Renal cortex interstitium (tissue), 11 donors: ENCODE measurements around the gene DNAJC22. TPM values are rescaled to one million over a fixed set of nuclear protein-coding genes. Genes with fewer than 3 reads are reported as not detected.
"Not testable (repeated sequence)": the region's sequence is repeated elsewhere in the genome, so short reads cannot be mapped to it uniquely, and the experiment has no call there.

ENCODE experiments used
- DNase-seq, 11 donors: peaks; one replicate each; pipeline ENCODE4 v3.0.0-alpha.2; 2013; ENCODE audit warnings: low read depth in 9 of 11, low spot score in 4 of 11; ENCODE audit errors: extremely low read depth in 1 of 11
- polyA plus RNA-seq, 3 donors: library from polyadenylated mRNA; unstranded; fragments of 120-200 nt; gene quantifications; one replicate each; pipeline ENCODE4 v1.2.1, GENCODE V29; 2013; ENCODE audit not compliant: insufficient read length in 3 of 3

Gene DNAJC22
- polyA plus RNA-seq, 3 donors = 18.4 to 26.7 (median 22.1) TPM

GRCh38 chr12:49328816-49329215 lies 17.9 kb upstream of the DNAJC22 start:
- no peak for DNase-seq

DNA sequence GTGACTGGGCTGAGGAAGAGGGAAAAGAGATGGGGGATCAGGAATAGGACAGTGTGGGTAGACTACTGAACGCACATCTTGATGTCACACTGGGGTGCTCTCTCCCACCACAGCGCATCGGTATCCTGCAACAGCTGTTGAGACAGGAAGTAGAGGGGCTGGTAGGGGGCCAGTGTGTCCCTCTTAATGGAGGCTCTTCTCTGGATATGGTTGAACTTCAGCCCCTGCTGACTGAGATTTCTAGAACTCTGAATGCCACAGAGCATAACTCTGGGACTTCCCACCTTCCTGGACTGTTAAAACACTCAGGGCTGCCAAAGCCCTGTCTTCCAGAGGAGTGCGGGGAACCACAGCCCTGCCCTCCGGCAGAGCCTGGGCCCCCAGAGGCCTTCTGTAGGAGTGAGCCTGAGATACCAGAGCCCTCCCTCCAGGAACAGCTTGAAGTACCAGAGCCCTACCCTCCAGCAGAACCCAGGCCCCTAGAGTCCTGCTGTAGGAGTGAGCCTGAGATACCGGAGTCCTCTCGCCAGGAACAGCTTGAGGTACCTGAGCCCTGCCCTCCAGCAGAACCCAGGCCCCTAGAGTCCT lies 16.6 kb upstream of the DNAJC22 start:
- DNase-seq = no peak

GRCh38 chr12:49330631-49331379 lies 15.9 kb upstream of the DNAJC22 start:
- no peak for DNase-seq

DNA sequence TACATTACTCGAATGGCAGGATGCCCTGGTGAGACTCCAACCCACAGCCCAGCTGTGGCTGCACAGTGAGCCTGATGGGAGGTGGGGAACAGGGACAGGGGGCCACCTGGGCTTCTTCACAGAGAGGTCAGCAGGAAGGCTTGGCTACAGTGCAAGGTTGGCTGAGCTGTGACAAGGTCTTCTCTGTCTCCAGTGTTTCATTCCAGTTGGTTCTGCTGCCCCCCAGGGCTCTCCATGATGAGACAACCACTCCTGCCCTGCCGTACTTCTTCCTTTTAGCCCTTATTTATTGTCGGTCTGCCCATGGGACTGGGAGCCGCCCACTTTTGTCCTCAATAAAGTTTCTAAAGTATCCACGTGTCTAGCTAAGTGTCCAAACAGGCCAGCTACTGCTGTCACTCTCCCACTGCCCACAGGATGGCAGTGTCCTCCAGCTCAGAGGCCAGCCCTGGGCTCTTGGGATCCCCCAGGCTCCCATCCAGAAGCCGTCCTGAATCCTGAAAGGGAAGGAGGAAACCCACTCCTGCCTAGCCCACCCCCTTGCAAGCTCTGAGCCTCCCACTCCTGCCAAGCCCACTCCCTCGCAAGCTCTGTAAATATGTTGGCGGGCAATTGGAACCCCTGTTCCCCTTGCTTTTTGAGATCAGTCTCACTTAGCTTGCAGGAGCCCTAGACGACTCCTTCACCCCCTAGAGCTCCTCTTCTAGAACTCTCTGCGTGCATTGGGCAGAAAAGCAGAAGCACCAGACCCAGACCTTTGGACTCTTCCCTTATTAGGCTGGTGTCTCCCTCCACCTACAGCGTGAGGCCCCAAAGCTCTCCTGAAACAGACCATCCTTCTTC lies 15.1 kb upstream of the DNAJC22 start:
- DNase-seq = peak in 3 of 11 donors; percentile 57 to 71 (median 64)

DNA sequence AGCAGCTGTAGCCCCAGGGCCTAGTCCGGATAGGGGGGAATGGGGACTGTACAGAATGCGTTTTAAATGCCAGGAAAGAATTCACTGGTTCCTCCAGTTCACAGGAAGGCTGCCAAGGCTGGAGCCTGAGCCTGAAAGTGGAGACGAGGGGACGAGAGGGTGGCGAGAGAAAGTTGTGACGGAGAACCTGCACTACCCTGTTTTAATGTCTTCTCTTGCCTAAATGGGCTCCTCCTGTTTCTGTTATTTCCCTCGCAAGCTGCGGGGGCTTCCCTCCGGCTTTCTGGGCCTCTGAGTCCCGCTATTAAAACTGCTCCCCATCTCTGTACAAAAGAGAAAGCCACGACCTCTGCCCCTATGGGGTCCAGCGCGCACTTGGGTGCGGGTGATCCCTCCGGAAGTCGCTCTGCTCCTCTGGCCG lies 14.2 kb upstream of the DNAJC22 start:
- no peak for DNase-seq

DNA sequence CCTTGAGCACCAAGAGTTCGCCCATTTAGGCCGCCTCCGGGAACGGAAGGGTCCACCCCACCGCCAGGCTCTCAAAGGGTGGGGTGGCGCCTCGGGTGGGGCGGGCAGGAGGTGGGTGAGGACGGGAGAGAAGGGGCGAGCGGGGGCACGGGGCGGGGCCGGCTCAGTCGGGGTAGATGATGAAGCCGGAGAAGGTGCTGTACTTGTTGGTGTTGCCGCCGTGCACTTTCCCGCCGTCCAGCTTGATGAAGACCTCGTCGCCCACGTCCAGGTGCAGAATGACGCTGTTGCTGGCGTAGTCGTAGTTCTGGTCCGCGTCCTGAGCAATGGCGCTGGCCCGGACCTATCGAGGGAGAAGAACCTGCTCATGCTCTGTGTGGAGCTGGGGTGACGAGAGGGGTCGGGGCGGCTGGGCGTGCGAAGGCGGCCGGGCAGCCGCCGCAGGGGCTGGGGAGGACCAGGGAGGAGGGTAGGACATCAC lies 13.8 kb upstream of the DNAJC22 start:
- no peak for DNase-seq

GRCh38 chr12:49333778-49334177 lies 12.9 kb upstream of the DNAJC22 start:
- DNase-seq = not testable (repeated sequence)

- DNase-seq = no peak
Measured at GRCh38 chr12:49334226-49334625, 12.5 kb upstream of the DNAJC22 start.

DNA sequence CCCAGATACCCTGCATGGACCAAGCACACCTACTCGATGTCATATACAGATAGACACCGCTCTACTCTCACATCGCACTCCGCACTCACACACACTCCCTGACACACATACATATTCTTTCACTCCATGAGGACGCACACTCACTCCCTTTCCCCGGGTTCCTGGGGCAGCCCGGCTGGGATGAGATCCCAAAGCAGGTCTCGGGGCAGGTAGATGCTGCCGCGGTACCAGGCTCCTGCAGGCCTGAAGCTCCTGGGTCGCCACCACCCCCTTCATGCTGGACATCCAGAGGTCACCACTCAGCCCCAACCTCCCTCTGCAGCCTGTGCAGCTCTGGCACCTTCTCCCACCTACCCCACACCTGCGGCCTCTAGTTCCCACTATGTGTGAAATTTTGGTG lies 12.0 kb upstream of the DNAJC22 start:
- no peak for DNase-seq

- no peak for DNase-seq
Measured at GRCh38 chr12:49335118-49335954, 11.4 kb upstream of the DNAJC22 start.

GRCh38 chr12:49335955-49336644 lies 10.6 kb upstream of the DNAJC22 start:
- DNase-seq = no peak

DNA sequence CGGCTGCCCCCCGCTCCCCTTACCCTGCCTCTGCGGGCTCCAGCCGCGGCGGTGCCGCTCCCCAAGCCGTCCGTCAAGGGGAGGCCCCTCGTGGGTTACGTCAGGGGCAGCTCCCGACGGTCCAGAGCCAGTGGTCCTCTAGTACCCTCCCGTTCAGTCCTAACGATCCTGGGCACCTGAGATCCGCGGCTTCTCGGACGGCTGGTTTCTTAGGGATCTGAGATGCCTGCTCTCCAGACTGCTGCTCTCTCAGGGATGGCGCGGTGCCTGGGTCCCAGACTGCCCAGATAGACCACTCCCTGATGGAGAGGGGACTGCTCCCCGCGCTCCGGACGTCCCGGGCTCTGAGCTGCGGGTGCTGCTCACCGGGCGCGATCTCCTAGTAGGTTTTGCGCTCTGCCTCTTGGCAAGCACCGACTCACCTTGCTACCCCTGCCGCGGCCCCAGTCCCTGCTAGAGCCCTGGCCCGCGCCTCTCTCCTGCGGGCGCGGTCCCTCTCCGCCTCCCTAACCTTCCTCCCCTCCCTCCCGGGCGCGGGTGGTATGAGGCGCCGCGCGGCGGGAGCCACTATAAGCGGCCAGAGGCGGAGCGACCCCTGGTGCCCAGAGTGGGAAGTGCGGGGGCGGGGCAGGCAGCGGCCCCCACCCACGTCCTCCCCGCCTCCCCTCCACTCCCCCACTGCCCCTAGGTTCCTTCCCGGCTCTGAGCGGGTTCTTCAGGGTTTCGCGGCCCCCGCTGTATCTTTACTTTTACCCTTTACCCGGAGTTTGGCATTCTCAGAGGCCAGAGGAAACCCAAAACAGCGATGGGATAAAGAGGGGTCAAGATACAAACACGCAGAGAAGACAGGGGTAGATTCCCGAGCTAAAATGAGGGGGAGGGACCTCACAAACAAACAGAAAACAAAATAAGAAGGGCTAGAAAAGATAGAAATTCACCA lies 9.8 kb upstream of the DNAJC22 start, which contains the start of gene C1QL4:
C1QL4 (minus strand) TSS at position 544 of the 940 bp plus-strand sequence. CDS start 711 bp downstream, outside the sequence.
- DNase-seq = peak in 5 of 11 donors; percentile 67 to 80 (median 75)

GRCh38 chr12:49338830-49339463 lies 7.7 kb upstream of the DNAJC22 start:
- no peak for DNase-seq

GRCh38 chr12:49339464-49339861 lies 7.2 kb upstream of the DNAJC22 start:
- DNase-seq = no peak

DNA sequence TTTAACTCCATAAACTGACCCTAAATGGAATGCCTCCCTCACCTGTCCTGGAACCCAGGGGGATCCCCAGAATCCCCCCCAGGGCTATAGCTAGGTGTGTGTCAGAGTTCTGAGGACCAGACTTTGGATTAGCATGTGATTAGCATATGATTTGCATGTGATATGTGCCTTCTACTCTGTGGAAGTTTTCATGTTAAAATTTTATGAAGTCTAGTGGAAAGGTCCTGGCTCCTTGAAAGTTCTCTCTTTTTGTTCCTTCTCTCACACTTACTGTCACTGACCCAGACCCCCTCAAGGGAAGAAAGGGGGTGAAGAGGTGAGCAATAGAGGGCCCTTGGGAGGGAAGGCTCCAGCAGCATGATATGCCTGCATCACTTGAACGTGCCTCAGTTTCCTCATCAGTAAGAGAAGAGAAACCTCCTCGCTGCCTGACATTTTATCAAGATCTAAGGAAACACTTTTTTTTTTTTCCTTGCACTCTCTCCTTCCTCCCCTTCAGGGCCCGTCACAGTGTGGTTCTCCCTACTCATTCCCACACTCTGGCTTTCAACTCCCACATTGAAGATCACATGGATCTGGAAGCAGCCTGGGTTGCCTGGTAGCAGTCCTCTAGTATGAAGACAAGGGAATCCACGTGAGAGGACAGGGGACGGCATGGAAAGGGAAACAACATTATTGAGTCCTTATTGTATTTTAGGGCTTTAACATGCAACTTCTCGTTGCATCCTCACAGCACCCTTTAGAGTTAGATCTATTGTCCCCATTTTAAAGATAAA lies 6.4 kb upstream of the DNAJC22 start:
- no peak for DNase-seq
